ENCODE measurements around the gene RUNX2. TPM values are rescaled to one million over a fixed set of nuclear protein-coding genes. Genes with fewer than 3 reads are reported as not detected.

Gene RUNX2
- total and polyA plus RNA-seq, 10 of the 15 experiments (the other 5 are each of a cell fraction or from before 2014, with no cell fraction given): 0.01 to 0.77 (median 0.15) TPM; not detected in 3

DNA sequence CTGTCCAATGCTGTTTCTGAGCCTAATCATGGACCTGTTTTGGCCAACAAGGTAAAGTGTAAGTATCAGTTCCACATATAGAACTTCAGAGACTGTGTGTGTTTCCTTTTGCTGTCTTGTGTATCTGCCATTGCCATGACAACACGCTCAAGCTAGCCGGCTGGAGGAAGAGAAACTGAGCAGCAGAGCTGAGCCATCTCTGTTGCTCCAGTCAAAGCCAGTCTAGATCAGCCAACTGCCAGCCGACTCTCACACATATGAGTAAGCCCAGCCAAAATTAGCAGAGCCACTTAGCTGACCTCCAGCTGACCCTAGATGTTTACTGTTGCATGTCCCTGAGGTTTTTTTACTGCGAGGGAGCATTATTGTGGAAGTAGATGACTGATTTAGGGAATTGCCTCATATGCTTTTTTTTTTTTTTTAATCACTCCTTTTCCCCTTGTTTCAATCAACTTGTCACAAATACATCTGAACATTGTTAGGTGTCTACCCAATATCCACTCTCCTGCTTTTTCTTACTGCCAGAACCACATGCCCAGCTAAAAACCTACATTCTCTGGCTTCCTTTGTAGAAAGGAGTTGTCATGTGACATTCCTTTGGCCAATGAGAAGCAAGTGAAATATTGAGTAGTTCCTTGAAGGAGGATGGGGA is 353.9 kb downstream of the RUNX2 start (continued):
- no peak for TF ChIP-seq CBX3 (IDR thresholded peaks at IDR 0.05; ENCODE audit: borderline replicate concordance, low read depth)
- TF ChIP-seq, protein P1, sequence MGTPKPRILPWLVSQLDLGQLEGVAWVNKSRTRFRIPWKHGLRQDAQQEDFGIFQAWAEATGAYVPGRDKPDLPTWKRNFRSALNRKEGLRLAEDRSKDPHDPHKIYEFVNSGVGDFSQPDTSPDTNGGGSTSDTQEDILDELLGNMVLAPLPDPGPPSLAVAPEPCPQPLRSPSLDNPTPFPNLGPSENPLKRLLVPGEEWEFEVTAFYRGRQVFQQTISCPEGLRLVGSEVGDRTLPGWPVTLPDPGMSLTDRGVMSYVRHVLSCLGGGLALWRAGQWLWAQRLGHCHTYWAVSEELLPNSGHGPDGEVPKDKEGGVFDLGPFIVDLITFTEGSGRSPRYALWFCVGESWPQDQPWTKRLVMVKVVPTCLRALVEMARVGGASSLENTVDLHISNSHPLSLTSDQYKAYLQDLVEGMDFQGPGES (IDR thresholded peaks at IDR 0.05): no peak
- peak; percentile 90 for TF ChIP-seq CREM (IDR thresholded peaks at IDR 0.05; ENCODE audit: low read depth)
- no peak for TF ChIP-seq ZSCAN29 (IDR thresholded peaks at IDR 0.05)
- TF ChIP-seq ASH2L (IDR thresholded peaks at IDR 0.05; ENCODE audit: borderline replicate concordance, low read depth): no peak
- TF ChIP-seq RUNX3 (IDR thresholded peaks at IDR 0.05; ENCODE audit: low read length): peak; percentile 96
- peak; percentile 98 to 99 for TF ChIP-seq IKZF2 (IDR thresholded peaks at IDR 0.05)
- TF ChIP-seq KDM1A (IDR thresholded peaks at IDR 0.05; ENCODE audit: borderline replicate concordance): no peak
- TF ChIP-seq SP1 (IDR thresholded peaks at IDR 0.05; ENCODE audit: low read depth, low read length): peak; percentile 75
- TF ChIP-seq SMC3 (IDR thresholded peaks at IDR 0.05; ENCODE audit: borderline replicate concordance, low read length): no peak
- peak; percentile 82; the same call in 1 of the 2 replicates for TF ChIP-seq TCF12 (IDR thresholded peaks at IDR 0.05; ENCODE audit: low read depth, low read length)
- TF ChIP-seq, protein P2, sequence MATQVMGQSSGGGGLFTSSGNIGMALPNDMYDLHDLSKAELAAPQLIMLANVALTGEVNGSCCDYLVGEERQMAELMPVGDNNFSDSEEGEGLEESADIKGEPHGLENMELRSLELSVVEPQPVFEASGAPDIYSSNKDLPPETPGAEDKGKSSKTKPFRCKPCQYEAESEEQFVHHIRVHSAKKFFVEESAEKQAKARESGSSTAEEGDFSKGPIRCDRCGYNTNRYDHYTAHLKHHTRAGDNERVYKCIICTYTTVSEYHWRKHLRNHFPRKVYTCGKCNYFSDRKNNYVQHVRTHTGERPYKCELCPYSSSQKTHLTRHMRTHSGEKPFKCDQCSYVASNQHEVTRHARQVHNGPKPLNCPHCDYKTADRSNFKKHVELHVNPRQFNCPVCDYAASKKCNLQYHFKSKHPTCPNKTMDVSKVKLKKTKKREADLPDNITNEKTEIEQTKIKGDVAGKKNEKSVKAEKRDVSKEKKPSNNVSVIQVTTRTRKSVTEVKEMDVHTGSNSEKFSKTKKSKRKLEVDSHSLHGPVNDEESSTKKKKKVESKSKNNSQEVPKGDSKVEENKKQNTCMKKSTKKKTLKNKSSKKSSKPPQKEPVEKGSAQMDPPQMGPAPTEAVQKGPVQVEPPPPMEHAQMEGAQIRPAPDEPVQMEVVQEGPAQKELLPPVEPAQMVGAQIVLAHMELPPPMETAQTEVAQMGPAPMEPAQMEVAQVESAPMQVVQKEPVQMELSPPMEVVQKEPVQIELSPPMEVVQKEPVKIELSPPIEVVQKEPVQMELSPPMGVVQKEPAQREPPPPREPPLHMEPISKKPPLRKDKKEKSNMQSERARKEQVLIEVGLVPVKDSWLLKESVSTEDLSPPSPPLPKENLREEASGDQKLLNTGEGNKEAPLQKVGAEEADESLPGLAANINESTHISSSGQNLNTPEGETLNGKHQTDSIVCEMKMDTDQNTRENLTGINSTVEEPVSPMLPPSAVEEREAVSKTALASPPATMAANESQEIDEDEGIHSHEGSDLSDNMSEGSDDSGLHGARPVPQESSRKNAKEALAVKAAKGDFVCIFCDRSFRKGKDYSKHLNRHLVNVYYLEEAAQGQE (IDR thresholded peaks at IDR 0.05; ENCODE audit: low read depth, low read length): no peak
- TF ChIP-seq SIN3A (IDR thresholded peaks at IDR 0.05; ENCODE audit: low read depth, low read length): 0 out of 2 replicates have a peak, but pooled peaks have one; percentile 27
- TF ChIP-seq ETV6 (conservative IDR thresholded peaks at IDR 0.05 in 1 of 2, IDR thresholded peaks at IDR 0.05 in 1 of 2; ENCODE audit: borderline replicate concordance in 1 of 2, low read depth in 1 of 2): peak in 1 of 2 experiments; percentile 91; a peak in 2 of 4 replicates
- TF ChIP-seq MTA3 (IDR thresholded peaks at IDR 0.05; ENCODE audit: borderline replicate concordance, low read length): peak; percentile 97; the same call in 1 of the 2 replicates
- TF ChIP-seq, protein P3, sequence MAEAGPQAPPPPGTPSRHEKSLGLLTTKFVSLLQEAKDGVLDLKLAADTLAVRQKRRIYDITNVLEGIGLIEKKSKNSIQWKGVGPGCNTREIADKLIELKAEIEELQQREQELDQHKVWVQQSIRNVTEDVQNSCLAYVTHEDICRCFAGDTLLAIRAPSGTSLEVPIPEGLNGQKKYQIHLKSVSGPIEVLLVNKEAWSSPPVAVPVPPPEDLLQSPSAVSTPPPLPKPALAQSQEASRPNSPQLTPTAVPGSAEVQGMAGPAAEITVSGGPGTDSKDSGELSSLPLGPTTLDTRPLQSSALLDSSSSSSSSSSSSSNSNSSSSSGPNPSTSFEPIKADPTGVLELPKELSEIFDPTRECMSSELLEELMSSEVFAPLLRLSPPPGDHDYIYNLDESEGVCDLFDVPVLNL (IDR thresholded peaks at IDR 0.05; ENCODE audit: low read depth, low read length): no peak
- TF ChIP-seq TAF1 (IDR thresholded peaks at IDR 0.05; ENCODE audit: borderline replicate concordance, low read depth, low read length): no peak
- TF ChIP-seq, protein P4, sequence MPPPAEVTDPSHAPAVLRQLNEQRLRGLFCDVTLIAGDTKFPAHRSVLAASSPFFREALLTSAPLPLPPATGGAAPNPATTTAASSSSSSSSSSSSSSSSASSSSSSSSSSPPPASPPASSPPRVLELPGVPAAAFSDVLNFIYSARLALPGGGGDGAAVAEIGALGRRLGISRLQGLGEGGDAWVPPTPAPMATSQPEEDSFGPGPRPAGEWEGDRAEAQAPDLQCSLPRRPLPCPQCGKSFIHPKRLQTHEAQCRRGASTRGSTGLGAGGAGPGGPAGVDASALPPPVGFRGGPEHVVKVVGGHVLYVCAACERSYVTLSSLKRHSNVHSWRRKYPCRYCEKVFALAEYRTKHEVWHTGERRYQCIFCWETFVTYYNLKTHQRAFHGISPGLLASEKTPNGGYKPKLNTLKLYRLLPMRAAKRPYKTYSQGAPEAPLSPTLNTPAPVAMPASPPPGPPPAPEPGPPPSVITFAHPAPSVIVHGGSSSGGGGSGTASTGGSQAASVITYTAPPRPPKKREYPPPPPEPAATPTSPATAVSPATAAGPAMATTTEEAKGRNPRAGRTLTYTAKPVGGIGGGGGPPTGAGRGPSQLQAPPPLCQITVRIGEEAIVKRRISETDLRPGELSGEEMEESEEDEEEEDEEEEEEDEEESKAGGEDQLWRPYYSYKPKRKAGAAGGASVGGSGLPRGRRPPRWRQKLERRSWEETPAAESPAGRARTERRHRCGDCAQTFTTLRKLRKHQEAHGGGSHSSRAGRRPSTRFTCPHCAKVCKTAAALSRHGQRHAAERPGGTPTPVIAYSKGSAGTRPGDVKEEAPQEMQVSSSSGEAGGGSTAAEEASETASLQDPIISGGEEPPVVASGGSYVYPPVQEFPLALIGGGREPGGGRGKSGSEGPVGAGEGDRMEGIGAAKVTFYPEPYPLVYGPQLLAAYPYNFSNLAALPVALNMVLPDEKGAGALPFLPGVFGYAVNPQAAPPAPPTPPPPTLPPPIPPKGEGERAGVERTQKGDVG (CRISPR knock-in tag; IDR thresholded peaks at IDR 0.05): no peak
- TF ChIP-seq CBX5 (IDR thresholded peaks at IDR 0.05; ENCODE audit: low read depth): peak; percentile 100
- TF ChIP-seq TARDBP (IDR thresholded peaks at IDR 0.05; ENCODE audit: borderline replicate concordance): peak; percentile 69; the same call in 1 of the 2 replicates
- TF ChIP-seq NBN (IDR thresholded peaks at IDR 0.05): peak; percentile 93
- TF ChIP-seq NFYA (IDR thresholded peaks at IDR 0.05; ENCODE audit: borderline replicate concordance, low read depth, low read length): no peak; the same call in 1 of the 2 replicates
